Measurements from ENCODE around the gene HERC4.

- TF ChIP-seq RNF2 (IDR thresholded peaks at IDR 0.05) (no peak), CGGBP1 (CRISPR knock-in tag; IDR thresholded peaks at IDR 0.05) (no peak), HMGXB4 (CRISPR knock-in tag; IDR thresholded peaks at IDR 0.05) (no peak), MYC (IDR thresholded peaks at IDR 0.05; ENCODE audit: low read depth, low read length) (no peak), MYC (CRISPR knock-in tag; IDR thresholded peaks at IDR 0.05; ENCODE audit: borderline replicate concordance, low read depth) (no peak)
These were observed 150.9 kb downstream of the HERC4 start for GRCh38 chr10:67924136-67924535.
